MM.1S (cell line): ENCODE measurements around the gene AMPD2.

ENCODE experiments used
- DNase-seq: peaks from one replicate; pipeline ENCODE4 v3.0.0-alpha.2; 2015
- H2AFZ ChIP-seq: fragments of 300-600 bp; sonication (generic); 2 replicates; pipeline ENCODE4 v1.6.0; 2016; ENCODE audit warnings: antibody characterized with exemption, low read length
- H3F3A ChIP-seq: fragments of 300-600 bp; sonication (generic); 2 replicates; pipeline ENCODE4 v1.6.1; 2016; ENCODE audit warnings: mild to moderate bottlenecking, antibody characterized with exemption, low read length, moderate library complexity, mixed read lengths; ENCODE audit not compliant: insufficient read depth
- H3K27ac ChIP-seq: fragments of 300-600 bp; sonication (generic); 2 replicates; pipeline ENCODE4 v1.5.1; 2016; ENCODE audit warnings: mild to moderate bottlenecking, low read length
- H3K27me3 ChIP-seq: fragments of 300-600 bp; sonication (generic); replicated peaks from 2 replicates; pipeline ENCODE4 v1.6.0; 2016; ENCODE audit warnings: low read length; ENCODE audit not compliant: insufficient read depth
- H3K36me3 ChIP-seq: fragments of 300-600 bp; sonication (generic); replicated peaks from 2 replicates; pipeline ENCODE4 v1.6.1; 2016; ENCODE audit warnings: mild to moderate bottlenecking, low read length, mixed read lengths; ENCODE audit not compliant: insufficient read depth
- H3K4me1 ChIP-seq: fragments of 300-600 bp; sonication (generic); 2 replicates; pipeline ENCODE4 v1.6.1; 2016; ENCODE audit warnings: low read length, mixed read lengths
- H3K4me2 ChIP-seq: fragments of 300-600 bp; sonication (generic); 2 replicates; pipeline ENCODE4 v1.6.0; 2016; ENCODE audit warnings: low read depth, low read length
- H3K4me3 ChIP-seq: fragments of 300-600 bp; sonication (generic); 2 replicates; pipeline ENCODE4 v1.5.1; 2016; ENCODE audit warnings: low read length, mixed read lengths
- H3K79me2 ChIP-seq: fragments of 300-600 bp; sonication (generic); 2 replicates; pipeline ENCODE4 v1.6.1; 2016; ENCODE audit warnings: mixed run types, low read length, mixed read lengths
- H3K9ac ChIP-seq: fragments of 300-600 bp; sonication (generic); 2 replicates; pipeline ENCODE4 v1.6.1; 2016; ENCODE audit warnings: low read length, mixed read lengths
- H3K9me2 ChIP-seq: fragments of 300-600 bp; sonication (generic); replicated peaks from 2 replicates; pipeline ENCODE4 v1.6.1; 2016; ENCODE audit warnings: mild to moderate bottlenecking, low read length, mixed read lengths; ENCODE audit not compliant: insufficient read depth
- H3K9me3 ChIP-seq: fragments of 300-600 bp; sonication (generic); replicated peaks from 2 replicates; pipeline ENCODE4 v1.6.1; 2016; ENCODE audit warnings: mild to moderate bottlenecking, low read length, mixed read lengths; ENCODE audit not compliant: insufficient read depth
- H4K20me1 ChIP-seq: fragments of 300-600 bp; sonication (generic); 2 replicates; pipeline ENCODE4 v1.6.1; 2016; ENCODE audit warnings: mild to moderate bottlenecking, low read length, moderate library complexity, mixed read lengths; ENCODE audit not compliant: insufficient read depth
- EZH2 ChIP-seq: fragments of 300-600 bp; sonication (generic); optimal IDR thresholded peaks from 2 replicates; pipeline ENCODE3; 2017; ENCODE audit warnings: low read depth, mild to moderate bottlenecking, antibody characterized with exemption, low read length, mixed read lengths
- EZH2phosphoT487 ChIP-seq: fragments of 300-600 bp; sonication (generic); IDR thresholded peaks from 2 replicates; pipeline ENCODE4 v1.6.1; 2018; ENCODE audit warnings: antibody characterized with exemption, low read length
- TF ChIP-seq, protein P1 (sequence below): fragments of 300-600 bp; sonication (generic); IDR thresholded peaks from 2 replicates; pipeline ENCODE4 v1.5.1; 2016; ENCODE audit warnings: antibody characterized with exemption, low read length, mixed read lengths

The AMPD2 gene

DNA sequence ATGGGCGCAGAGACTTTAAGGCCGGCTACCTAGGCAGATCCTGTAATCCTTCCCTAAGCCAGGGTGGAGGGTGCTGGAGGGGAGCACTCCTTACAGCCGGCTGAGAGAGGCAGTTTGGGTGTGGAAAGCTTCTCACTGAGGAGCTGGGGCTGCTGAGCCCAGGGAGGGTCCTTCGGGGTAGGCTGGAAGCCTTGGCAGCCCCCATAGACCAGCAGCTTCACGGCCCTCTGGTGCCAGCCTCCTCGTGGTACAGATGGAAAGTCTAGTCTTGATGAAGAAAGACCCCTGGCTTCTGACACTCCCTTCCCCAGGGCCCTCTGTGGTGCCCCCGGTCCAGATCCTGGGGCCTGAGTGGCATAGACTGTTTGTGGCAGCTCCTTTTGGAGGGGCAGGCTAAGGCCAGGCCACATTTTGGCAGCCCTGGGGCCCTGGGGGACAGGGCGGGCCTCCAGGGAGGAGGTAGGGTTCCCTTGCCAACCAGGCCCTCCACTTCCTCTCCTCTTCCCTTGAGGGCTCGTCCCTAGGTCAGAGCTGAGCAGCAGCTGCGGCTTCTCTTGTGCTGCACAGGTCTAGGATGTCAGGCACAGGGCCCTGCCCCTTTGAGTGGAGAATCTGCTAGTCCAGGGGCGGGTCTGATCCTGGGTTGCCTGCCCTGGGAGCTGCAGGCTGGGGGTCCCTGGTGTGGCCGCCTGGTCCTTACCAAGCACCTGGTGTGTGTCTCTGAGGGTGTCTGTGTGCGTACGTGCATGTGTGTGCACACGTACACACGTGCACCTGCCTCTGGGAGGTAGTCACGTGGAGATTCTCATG lies 4.8 kb downstream of the AMPD2 start:
- Histone ChIP-seq H4K20me1 (no peaks in the 10 kb centered on the region), H3K36me3 (no peaks in the 10 kb centered on the region), H3K79me2 (peaks cover 32% of the 10 kb centered on the region), H3K9me3 (no peaks in the 10 kb centered on the region), H3K4me2 (no peak overlapping the region), H3K4me1 (peaks cover under 1% of the 10 kb centered on the region; the same call in 1 of the 2 replicates), H3K27ac (no peak overlapping the region), H3K9me2 (no peaks in the 10 kb centered on the region), H2AFZ (no peak overlapping the region), H3K9ac (no peak overlapping the region), H3K27me3 (no peaks in the 10 kb centered on the region), H3F3A (no peaks in the 10 kb centered on the region), H3K4me3 (no peak overlapping the region)
- no peak for TF ChIP-seq EZH2phosphoT487
- TF ChIP-seq, protein P1, sequence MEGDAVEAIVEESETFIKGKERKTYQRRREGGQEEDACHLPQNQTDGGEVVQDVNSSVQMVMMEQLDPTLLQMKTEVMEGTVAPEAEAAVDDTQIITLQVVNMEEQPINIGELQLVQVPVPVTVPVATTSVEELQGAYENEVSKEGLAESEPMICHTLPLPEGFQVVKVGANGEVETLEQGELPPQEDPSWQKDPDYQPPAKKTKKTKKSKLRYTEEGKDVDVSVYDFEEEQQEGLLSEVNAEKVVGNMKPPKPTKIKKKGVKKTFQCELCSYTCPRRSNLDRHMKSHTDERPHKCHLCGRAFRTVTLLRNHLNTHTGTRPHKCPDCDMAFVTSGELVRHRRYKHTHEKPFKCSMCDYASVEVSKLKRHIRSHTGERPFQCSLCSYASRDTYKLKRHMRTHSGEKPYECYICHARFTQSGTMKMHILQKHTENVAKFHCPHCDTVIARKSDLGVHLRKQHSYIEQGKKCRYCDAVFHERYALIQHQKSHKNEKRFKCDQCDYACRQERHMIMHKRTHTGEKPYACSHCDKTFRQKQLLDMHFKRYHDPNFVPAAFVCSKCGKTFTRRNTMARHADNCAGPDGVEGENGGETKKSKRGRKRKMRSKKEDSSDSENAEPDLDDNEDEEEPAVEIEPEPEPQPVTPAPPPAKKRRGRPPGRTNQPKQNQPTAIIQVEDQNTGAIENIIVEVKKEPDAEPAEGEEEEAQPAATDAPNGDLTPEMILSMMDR: no peak
- no peak for TF ChIP-seq EZH2
- no peak for DNase-seq

DNA sequence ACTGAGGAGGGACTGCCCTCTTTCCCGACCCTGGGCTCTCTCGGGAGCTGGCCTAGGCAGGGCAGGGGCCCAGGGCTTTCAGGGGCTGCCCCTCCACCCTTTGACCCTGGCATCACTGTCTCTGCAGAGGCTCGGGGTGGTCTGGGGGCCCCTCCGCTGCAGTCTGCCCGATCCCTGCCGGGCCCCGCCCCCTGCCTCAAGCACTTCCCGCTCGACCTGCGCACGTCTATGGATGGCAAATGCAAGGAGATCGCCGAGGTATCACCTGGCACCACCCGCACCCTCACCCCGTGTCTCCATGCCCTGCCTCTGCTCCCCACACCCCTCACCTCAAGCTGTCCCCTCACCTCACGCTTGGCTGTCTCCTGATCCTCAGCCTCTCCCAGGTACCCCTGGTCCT lies 5.5 kb downstream of the AMPD2 start:
- no peak for DNase-seq
- no peak overlapping the region for H3K9ac ChIP-seq
- H3K4me2 ChIP-seq: no peak overlapping the region
- no peaks in the 10 kb centered on the region for H3K9me3 ChIP-seq
- H3K9me2 ChIP-seq: no peaks in the 10 kb centered on the region
- TF ChIP-seq, protein P1: no peak
- H3K27me3 ChIP-seq: no peaks in the 10 kb centered on the region
- H2AFZ ChIP-seq: no peak overlapping the region
- H3K36me3 ChIP-seq: no peaks in the 10 kb centered on the region
- peaks cover 27% of the 10 kb centered on the region for H3K79me2 ChIP-seq
- no peaks in the 10 kb centered on the region for H3F3A ChIP-seq
- no peaks in the 10 kb centered on the region for H3K4me1 ChIP-seq
- no peak overlapping the region for H3K27ac ChIP-seq
- no peak overlapping the region for H3K4me3 ChIP-seq
- no peaks in the 10 kb centered on the region for H4K20me1 ChIP-seq

DNA sequence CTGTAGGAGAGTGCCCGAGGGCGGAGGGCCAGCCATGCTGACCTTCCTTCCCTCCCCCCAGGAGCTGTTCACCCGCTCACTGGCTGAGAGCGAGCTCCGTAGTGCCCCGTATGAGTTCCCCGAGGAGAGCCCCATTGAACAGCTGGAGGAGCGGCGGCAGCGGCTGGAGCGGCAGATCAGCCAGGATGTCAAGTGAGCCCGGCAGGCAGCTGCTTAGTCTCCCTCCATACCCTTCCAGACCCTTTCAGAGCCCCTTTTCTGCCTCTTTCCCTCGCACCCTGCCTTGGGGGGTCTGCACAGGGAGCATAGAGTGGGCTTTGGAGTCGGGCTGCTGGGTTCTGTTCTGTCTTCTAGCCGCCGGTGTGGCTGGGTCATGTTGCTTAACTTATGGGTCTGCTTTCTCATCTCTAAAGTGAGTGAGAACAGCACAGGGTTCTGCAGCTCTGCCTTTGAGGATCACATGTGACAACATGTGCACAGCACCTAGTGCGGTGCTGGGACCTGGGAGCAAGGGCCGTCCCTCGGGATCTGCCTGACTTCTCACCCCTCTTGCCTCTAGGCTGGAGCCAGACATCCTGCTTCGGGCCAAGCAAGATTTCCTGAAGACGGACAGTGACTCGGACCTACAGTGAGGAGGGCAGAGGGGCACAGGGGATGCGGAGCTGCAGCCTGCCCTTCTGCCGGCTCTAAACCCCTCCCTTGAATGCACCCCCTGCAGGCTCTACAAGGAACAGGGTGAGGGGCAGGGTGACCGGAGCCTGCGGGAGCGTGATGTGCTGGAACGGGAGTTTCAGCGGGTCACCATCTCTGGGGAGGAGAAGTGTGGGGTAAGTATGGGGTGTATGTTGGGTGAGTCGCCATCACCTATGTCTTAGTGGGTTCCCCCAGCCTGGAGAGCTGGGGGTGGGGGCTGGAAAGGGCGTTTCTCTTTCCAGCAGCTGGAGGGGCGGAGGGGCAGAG lies 6.2 kb downstream of the AMPD2 start:
- Histone ChIP-seq H3K9ac (no peak overlapping the region), H3K9me3 (no peaks in the 10 kb centered on the region), H4K20me1 (no peaks in the 10 kb centered on the region), H3K27me3 (no peaks in the 10 kb centered on the region), H2AFZ (no peak overlapping the region), H3K79me2 (peaks cover 23% of the 10 kb centered on the region), H3K36me3 (no peaks in the 10 kb centered on the region), H3K27ac (no peak overlapping the region), H3F3A (no peaks in the 10 kb centered on the region), H3K4me2 (no peak overlapping the region), H3K4me1 (no peaks in the 10 kb centered on the region), H3K9me2 (no peaks in the 10 kb centered on the region), H3K4me3 (no peak overlapping the region)
- TF ChIP-seq EZH2phosphoT487 (no peak), EZH2 (no peak)
- TF ChIP-seq, protein P1: no peak
- no peak for DNase-seq
